Caco-2 (cell line): ENCODE measurements around the gene C19orf47. TPM values are rescaled to one million over a fixed set of nuclear protein-coding genes. Genes with fewer than 3 reads are reported as not detected.

Source experiments
- BruUV-seq: library from RNA; stranded (reverse); fragments of 400-500 nt; replicated peaks from 2 replicates; lab custom pipeline; 2021; lab: Mats Ljungman, UMichigan
- CTCF ChIA-PET: fragments of 300-600 bp; sonication (Branson Sonifier 250); formaldehyde crosslinking; loops from one replicate; lab custom pipeline; 2022; ENCODE audit warnings: antibody characterized with exemption; lab: Charles Lee
- POLR2A ChIA-PET: fragments of 300-600 bp; sonication (Branson Sonifier 250); formaldehyde crosslinking; loops from one replicate; lab custom pipeline; 2022; ENCODE audit warnings: antibody characterized with exemption; lab: Charles Lee
- DNase-seq, 2 experiments: peaks; one replicate each; pipeline versions ENCODE4 v3.0.0 to v3.0.0-alpha.2; 2020 to 2022
- H3K27me3 ChIP-seq: replicated peaks from 2 replicates; pipeline ENCODE4 v1.6.0; 2011; ENCODE audit warnings: low read length; ENCODE audit not compliant: control insufficient read depth, insufficient read depth
- H3K36me3 ChIP-seq: 2 replicates; pipeline ENCODE4 v1.5.1; 2011; ENCODE audit warnings: low read length; ENCODE audit not compliant: control insufficient read depth, insufficient read depth
- H3K4me1 ChIP-seq: fragments of 250-450 bp; sonication (Bioruptor Pico); 2 replicates; pipeline ENCODE4 v1.5.1; 2020; ENCODE audit warnings: mild to moderate bottlenecking
- H3K4me3 ChIP-seq: 2 replicates; pipeline ENCODE4 v1.5.1; 2011; ENCODE audit warnings: low read depth, mild to moderate bottlenecking, control low read depth, low read length
- H3K9me3 ChIP-seq: fragments of 250-450 bp; sonication (Bioruptor Pico); 2 replicates; pipeline ENCODE4 v1.5.1; 2020; ENCODE audit warnings: mild to moderate bottlenecking, moderate library complexity
- H3K27ac Mint-ChIP-seq: one replicate; pipeline ENCODE4 v1.8.0; 2022; ENCODE audit warnings: mixed read lengths; ENCODE audit not compliant: unreplicated experiment
- H3K27me3 Mint-ChIP-seq: one replicate; pipeline ENCODE4 v1.8.0; 2022; ENCODE audit warnings: mixed read lengths; ENCODE audit not compliant: insufficient read depth, unreplicated experiment
- H3K36me3 Mint-ChIP-seq: one replicate; pipeline ENCODE4 v1.8.0; 2022; ENCODE audit warnings: mild to moderate bottlenecking, mixed read lengths; ENCODE audit not compliant: insufficient read depth, unreplicated experiment
- H3K4me1 Mint-ChIP-seq: one replicate; pipeline ENCODE4 v1.8.0; 2022; ENCODE audit warnings: low read depth, mixed read lengths; ENCODE audit not compliant: unreplicated experiment
- H3K4me3 Mint-ChIP-seq: one replicate; pipeline ENCODE4 v1.8.0; 2022; ENCODE audit warnings: mild to moderate bottlenecking, moderate library complexity, mixed read lengths; ENCODE audit not compliant: unreplicated experiment
- H3K9me3 Mint-ChIP-seq: one replicate; pipeline ENCODE4 v1.8.0; 2022; ENCODE audit warnings: mixed read lengths; ENCODE audit not compliant: unreplicated experiment
- intact Hi-C: fragments of 100-400 bp; cut with micrococcal nuclease; formaldehyde crosslinking; loops from one replicate; pipeline ENCODE4 v1.10.0; 2022; ENCODE audit not compliant: unreplicated experiment
- total RNA-seq: library from RNA; stranded (reverse); gene quantifications from 2 replicates; pipeline ENCODE4 v1.2.3, GENCODE V29; 2022
- TF ChIP-seq, protein P1 (sequence below), 2 experiments: fragments of 200-600 bp in 1 of 2; IDR thresholded peaks; 1 replicate in 1 of 2; 2 replicates in 1 of 2; pipeline versions ENCODE4 v1.5.1 to v1.8.0; 2011 to 2022; ENCODE audit warnings: antibody characterized with exemption in 1 of 2, control low read depth in 1 of 2, inconsistent platforms in 1 of 2, low read depth in 1 of 2, low read length in 1 of 2, mild to moderate bottlenecking in 1 of 2, moderate library complexity in 1 of 2; ENCODE audit not compliant: insufficient read depth in 1 of 2, severe bottlenecking in 1 of 2, unreplicated experiment in 1 of 2

The C19orf47 gene
- total RNA-seq, 1 experiment from 2014 or later, result 28.3 TPM

DNA sequence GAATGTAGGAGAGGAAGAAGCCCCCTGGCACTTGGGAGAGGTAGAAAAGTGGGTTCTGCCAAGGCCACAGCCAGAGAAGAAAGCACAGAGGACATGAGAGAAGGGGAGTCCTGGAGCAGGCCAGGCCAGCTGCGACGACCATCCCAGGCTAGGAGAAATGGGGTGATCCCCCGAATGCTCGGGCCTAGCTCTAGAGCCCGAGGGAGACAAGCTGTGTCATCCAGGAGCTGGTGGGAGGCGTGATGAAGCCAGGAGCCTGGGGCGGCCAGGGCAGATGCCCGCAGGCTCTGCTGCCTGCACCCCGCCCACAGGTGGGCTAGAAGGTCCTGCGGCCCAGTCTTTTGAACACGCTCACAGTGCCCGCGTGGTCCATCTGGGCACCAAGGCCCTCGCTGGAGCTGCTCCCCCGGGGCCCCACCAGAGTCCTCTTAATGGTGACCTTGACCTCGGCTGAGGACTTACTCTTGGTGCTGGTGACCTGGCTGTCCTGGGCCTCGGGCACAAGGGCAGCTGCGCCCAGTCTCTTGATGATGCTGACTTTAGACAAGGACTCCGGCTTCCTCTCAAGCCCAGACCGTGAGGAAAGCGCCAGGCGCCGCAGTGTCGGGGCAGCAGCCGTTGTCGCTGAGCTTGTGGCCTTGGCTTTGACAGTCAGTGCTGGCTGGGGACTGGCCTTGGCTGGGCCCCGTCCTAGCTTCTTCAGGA lies 26.5 kb downstream of the C19orf47 start:
- Mint-ChIP-seq H3K4me1 (no peaks in the 10 kb centered on the region), H3K27me3 (no peaks in the 10 kb centered on the region), H3K36me3 (peaks cover 64% of the 10 kb centered on the region), H3K4me3 (no peak overlapping the region), H3K27ac (no peak overlapping the region), H3K9me3 (no peaks in the 10 kb centered on the region)
- no peaks in the 10 kb centered on the region for H3K9me3 ChIP-seq
- peaks cover 1% of the 10 kb centered on the region; the same call in 1 of the 2 replicates for H3K36me3 ChIP-seq
- BruUV-seq, result no TSS peak
- no peaks in the 10 kb centered on the region for H3K27me3 ChIP-seq
- POLR2A ChIA-PET, result interaction anchor here (0.5 kb wide), 1 partner anchor 42 kb away, joined by 3 read pairs; no protein-coding TSS in a partner anchor
- CTCF ChIA-PET, result no interaction called here
- no peaks in the 10 kb centered on the region for H3K4me1 ChIP-seq
- intact Hi-C loops, result no loop called here
- H3K4me3 ChIP-seq, result no peak overlapping the region
- DNase-seq, result no peak
- TF ChIP-seq, protein P1, sequence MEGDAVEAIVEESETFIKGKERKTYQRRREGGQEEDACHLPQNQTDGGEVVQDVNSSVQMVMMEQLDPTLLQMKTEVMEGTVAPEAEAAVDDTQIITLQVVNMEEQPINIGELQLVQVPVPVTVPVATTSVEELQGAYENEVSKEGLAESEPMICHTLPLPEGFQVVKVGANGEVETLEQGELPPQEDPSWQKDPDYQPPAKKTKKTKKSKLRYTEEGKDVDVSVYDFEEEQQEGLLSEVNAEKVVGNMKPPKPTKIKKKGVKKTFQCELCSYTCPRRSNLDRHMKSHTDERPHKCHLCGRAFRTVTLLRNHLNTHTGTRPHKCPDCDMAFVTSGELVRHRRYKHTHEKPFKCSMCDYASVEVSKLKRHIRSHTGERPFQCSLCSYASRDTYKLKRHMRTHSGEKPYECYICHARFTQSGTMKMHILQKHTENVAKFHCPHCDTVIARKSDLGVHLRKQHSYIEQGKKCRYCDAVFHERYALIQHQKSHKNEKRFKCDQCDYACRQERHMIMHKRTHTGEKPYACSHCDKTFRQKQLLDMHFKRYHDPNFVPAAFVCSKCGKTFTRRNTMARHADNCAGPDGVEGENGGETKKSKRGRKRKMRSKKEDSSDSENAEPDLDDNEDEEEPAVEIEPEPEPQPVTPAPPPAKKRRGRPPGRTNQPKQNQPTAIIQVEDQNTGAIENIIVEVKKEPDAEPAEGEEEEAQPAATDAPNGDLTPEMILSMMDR (IDR thresholded peaks at IDR 0.05; ENCODE audit: insufficient read depth in 1 of 2, low read depth in 1 of 2, low read length in 1 of 2, severe bottlenecking in 1 of 2, unreplicated experiment in 1 of 2), result no peak

DNA sequence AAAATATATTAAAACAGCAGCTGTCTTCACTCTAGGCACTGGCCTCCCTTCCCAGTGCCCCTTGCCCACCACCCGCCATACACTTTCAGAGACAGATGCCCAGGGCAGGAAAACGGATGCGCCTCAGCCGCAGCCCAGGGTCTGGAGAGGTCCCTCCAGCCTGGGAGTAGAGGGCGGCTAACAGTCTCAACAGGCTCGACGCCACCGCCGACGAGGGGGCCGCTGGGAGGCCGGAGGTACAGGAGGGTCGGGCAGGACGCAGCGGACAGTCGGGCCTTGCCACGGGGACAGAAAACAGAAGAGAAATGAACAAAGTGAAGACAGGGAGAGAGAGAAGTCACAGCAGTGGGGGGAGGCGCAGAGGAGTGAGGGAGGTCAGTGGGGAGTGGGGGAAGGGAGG lies 27.1 kb downstream of the C19orf47 start:
- intact Hi-C loops, result no loop called here
- Histone ChIP-seq H3K36me3 (peaks cover under 1% of the 10 kb centered on the region; the same call in 1 of the 2 replicates), H3K9me3 (no peaks in the 10 kb centered on the region), H3K4me3 (no peak overlapping the region), H3K4me1 (no peaks in the 10 kb centered on the region), H3K27me3 (no peaks in the 10 kb centered on the region)
- Mint-ChIP-seq H3K36me3 (peaks cover 57% of the 10 kb centered on the region), H3K9me3 (no peaks in the 10 kb centered on the region), H3K4me1 (no peaks in the 10 kb centered on the region), H3K27me3 (no peaks in the 10 kb centered on the region), H3K4me3 (no peak overlapping the region), H3K27ac (no peak overlapping the region)
- DNase-seq, result no peak
- no TSS peak for BruUV-seq
- CTCF ChIA-PET, result no interaction called here
- POLR2A ChIA-PET, result no interaction called here
- TF ChIP-seq, protein P1 (IDR thresholded peaks at IDR 0.05; ENCODE audit: insufficient read depth in 1 of 2, low read depth in 1 of 2, low read length in 1 of 2, severe bottlenecking in 1 of 2, unreplicated experiment in 1 of 2), result no peak

DNA sequence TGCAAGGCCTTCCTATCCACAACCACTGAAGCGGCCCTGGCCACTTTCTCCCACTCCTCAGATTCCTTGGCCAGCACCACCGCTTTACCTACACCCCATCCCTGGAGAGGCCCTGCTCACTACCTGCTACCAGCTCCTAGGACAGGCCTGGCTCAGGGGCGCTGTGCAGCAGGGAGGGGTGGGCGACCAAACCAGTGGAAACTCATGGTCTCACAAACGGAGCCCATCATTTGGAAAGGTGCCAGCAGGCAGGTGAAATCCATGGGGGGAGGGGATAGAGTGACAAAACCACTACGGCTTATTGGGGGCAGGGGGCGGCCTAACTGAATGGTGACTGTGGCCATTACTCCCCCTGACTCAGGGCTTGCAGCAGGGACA lies 27.6 kb downstream of the C19orf47 start:
- TF ChIP-seq, protein P1 (IDR thresholded peaks at IDR 0.05; ENCODE audit: insufficient read depth in 1 of 2, low read depth in 1 of 2, low read length in 1 of 2, severe bottlenecking in 1 of 2, unreplicated experiment in 1 of 2), result no peak
- peaks cover 53% of the 10 kb centered on the region for H3K36me3 Mint-ChIP-seq
- CTCF ChIA-PET, result interaction anchor here (0.7 kb wide), 1 partner anchor 1547 kb away, joined by 9 read pairs; no protein-coding TSS in a partner anchor
- Histone ChIP-seq H3K36me3 (no peaks in the 10 kb centered on the region), H3K4me3 (no peak overlapping the region), H3K4me1 (no peaks in the 10 kb centered on the region), H3K9me3 (no peaks in the 10 kb centered on the region), H3K27me3 (no peaks in the 10 kb centered on the region)
- BruUV-seq, result no TSS peak
- no peak overlapping the region for H3K27ac Mint-ChIP-seq
- no peaks in the 10 kb centered on the region for H3K9me3 Mint-ChIP-seq
- intact Hi-C loops, result no loop called here
- POLR2A ChIA-PET, result no interaction called here
- no peak overlapping the region for H3K4me3 Mint-ChIP-seq
- no peaks in the 10 kb centered on the region for H3K27me3 Mint-ChIP-seq
- DNase-seq, result no peak
- no peaks in the 10 kb centered on the region for H3K4me1 Mint-ChIP-seq
